Measurements from ENCODE around the gene CTSH.
"Not testable (repeated sequence)": the region's sequence is repeated elsewhere in the genome, so short reads cannot be mapped to it uniquely, and the experiment has no call there.

CTSH gene

DNA sequence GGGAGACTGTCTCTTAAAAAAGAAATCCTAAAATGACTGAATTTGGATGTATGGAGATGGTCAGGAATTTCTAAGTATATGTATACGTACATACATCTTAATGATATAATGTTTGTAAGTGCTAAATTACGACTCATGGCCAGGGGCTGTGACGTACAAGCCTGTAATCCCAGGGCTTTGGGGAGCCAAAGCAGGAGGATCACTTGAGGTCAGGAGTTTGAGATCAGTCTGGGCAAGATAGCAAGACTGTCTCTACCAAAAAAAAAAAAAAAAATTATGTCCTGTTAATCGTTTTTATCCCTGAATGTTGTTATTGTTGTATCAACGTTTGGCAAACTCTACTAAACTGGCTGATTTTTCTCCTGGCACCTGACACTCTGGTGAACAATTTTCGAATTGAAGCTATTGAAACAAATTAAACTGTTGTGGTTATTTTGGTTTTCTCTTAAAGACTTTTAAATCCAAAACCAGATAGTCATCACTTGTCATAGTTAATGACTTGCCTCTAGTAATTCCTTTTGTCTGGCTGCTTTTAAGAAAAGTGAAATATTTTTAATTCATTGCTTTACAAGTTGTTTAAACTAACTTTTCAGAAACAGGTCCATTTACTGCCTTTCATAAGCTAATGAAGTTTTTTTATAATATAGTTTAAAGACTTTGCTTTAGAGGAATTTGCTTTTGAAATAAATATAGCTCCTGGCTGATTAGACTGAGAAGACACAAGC lies 65.2 kb downstream of the CTSH start:
- no peak for DNase-seq

DNA sequence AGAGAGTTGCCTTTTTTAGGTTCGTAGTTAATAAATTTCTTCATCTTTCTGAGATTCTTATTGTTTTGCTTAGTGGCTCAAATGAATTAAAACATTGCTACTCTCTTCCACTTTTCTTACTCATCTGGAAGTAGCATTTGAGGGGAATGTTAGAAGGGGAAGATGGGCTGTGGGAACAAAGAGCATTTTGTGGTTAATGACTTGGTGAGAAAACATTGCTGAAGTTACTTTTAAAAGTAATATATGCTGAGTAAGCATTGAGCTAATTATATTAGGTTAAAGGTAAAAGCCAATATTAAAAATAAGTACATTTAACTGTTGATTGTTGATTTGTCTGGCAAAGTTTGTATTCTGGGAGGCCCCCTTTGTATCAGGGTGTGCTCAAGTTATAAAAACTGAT lies 66.5 kb downstream of the CTSH start:
- DNase-seq, result no peak

DNA sequence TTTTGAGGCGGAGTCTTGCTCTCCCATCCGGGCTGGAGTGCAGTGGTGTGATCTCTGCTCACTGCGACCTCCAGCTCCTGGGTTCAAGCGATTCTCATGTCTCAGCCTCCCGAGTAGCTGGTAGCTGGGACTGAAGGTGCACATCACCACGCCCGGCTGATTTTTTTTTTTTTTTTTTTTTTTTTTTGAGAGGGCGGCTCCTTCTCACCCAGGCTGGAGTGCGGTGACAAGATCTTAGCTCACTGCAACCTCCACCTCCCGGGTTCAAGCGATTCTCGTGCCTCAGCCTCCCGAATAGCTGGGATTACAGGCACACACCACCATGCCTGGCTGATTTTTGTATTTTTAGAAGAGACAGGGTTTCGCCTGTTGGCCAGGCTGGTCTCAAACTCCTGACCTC lies 67.9 kb downstream of the CTSH start:
- not testable (repeated sequence) for DNase-seq

DNA sequence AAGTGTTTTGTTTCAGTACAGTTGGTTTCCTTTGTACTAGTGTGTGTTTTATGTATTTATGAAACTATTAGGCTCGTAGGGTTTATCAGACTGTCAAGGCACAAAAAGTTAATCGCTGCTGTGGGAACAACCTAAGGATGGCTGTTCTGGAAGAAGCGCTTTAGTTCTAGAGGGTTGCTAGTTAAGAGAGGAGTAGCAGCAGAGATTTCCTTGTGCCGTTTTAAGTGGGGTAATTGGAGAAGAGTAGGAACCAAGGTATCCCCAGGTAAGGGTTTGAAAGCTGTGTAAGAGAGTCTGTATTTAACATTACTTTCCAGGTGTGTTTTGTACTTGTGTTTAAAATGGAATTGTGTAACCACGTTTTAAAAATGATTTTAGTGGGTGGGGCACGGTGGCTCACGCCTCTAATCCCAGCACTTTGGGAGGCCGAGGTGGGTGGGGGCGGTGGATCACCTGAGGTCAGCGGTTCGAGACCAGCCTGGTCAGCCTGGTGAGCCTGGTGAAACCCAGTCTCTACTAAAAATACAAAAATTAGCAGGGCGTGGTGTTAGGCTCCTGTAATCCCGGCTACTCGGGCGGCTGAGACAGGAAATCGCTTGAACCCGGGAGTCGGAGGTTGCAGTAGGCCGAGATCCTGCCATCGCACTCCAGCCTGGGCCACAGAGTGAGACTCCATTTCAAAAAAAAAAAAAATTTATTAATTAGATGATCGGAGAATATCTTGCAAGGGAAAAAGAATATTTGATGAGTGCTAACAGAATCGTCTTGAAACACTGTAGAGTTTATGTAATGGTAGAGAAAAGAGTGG lies 69.5 kb downstream of the CTSH start:
- no peak for DNase-seq

DNA sequence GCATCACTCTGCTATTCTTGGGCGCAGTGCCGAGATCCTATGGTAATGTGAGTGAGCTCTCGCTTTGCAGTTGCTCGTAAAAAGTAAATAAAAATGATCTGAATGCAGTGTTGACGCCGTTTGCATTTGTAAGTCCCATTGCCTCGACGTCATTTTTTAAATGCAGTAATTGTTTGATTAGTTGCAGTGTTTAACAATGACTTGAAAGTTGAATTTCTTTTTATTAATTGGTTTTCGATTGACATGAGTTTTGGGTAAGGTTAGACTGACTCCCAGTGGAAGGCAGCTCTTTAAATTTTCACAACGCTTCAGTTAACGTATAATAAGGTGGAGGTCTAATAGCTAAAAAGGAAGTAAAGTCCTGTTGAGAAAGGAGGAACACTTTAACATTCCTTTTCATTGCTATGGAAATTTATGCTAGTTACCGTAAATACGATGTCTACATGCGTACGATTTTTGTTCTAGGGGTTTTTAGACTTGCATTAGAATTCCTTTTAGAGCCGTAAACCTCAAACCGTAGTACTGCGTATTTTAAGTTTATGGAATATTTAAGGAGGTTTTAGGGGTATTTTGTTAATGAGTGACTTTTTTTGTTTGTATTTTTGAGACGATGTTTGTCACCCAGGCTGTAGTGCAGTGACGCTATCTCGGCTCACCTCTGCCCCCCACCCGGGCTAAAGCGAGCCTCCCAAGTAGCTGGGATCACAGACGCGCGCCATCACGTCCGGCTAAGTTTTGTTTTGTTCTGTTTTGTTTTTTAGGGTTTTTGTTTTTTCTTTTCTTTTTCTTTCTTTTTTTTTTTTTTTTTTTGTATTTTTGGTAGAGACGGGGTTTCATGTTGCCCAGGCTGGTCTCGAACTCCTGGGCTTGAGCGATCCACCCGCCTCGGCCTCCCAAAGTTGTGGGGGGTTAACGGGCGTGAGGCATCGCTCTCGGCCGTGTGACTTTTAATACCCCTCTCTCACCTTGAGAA lies 70.8 kb downstream of the CTSH start:
- no peak for DNase-seq

DNA sequence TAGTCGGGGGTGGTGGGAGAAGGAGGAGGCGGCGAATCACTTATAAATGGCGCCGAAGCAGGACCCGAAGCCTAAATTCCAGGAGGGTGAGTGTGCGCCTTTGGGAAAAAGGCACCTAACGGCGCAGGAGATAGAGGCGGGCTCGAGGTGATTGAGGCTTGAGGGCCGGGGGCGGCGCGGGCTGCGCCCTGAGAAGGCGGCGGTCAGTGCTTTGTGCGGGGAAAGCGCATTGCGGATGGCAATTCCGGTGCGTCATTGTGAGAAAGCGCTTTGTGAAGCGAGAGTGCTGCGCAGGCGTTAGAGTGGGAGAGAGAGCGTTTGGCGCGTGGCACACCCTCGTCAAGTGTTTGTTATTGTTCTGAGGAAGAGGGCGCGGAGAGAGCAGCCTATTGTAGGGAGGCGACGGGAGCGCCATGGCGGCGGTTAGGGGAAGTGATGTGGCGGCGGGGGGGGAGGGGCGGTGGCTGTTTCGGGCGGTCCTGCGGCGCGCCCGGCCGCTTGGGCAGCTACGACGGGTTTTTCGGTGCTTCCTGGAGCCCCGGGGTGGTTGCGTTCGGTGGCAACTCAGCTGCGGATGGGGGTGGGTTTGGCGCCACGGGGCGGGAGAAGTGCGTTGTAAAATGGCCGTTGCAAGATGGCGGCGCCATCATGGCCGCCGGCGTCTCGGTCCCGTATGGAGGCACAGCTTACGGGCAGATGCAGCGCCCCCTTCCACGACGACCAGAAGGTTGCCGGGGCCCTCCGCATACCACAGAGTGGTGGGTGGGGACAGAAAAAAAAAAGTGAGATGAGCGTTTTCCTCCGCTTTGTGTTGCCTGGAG lies 71.7 kb downstream of the CTSH start:
- peak; percentile 88 for DNase-seq

DNA sequence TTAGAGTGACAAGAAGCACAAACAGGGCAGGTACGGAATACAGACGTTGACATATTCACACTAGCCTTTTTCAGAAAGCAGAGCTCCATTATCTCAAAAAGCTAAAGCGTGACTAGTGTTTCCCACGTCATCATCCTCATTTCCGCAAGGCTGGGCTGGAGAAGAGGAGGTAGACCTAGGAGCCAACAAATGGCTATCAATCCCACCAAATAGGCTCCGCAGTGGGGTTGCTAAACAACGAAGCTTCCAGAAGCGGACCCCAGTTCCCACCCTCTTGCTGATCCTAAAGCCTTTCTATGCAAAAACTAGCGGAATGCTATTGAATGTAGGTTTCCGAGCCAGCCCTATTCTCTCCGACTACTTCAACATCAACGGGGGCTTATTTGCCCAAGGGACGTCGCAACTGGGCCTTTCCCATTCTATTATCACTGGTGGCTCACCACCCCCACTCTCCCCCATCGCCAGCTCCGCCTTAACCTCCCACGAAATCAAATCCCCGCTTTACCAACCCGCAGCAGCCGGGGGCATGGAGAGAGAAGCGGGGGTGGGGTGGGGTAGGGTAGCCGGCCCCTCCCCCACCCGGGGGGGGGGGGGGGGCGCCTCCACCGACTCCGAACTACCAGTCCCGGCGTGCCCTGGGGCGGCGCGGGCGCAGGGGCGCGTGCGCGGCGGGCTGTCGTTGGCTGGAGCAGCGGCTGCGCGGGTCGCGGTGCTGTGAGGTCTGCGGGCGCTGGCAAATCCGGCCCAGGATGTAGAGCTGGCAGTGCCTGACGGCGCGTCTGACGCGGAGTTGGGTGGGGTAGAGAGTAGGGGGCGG lies 72.5 kb downstream of the CTSH start, which contains the start of gene MORF4L1:
Gene MORF4L1 (plus strand): TSS at position 736 of the 817 bp plus-strand sequence. CDS start 128 bp downstream, outside the sequence.
- peak; percentile 97 for DNase-seq

DNA sequence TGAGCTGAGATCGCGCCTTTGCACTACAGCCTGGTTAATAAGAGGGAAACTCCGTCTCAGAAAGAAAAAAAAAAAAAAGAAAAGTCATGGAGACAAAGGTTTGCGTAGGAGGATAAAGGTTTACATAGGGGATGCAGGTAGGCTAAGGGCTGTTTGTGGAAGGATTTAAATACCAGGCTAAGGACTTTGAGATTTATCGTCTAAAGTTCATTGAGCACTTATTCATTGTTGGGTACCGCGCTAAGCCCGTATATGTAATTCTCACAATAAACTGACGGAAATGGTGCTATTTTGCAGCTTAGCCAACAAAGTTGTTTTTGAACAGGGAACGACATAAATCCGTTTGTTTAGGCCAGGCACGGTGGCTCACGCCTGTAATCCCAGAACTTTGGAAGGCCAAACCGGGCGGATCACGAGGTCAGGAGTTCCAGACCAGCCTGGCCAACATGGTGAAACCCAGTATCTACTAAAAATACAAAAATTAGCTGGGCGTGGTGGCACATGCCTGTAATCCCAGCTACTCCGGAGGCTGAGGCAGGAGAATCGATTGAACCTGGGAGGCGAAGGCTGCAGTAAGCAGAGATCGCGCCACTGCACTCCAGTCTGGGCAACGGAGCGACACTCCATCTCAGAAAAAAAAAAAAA lies 73.2 kb downstream of the CTSH start:
- DNase-seq, result not testable (repeated sequence)

Data from COR-L47 (cell line).